ENCODE measurements around the gene CD93.
A peak's percentile ranks its signal among the peaks of the same experiment; 100 is the strongest.

Gene CD93

DNA sequence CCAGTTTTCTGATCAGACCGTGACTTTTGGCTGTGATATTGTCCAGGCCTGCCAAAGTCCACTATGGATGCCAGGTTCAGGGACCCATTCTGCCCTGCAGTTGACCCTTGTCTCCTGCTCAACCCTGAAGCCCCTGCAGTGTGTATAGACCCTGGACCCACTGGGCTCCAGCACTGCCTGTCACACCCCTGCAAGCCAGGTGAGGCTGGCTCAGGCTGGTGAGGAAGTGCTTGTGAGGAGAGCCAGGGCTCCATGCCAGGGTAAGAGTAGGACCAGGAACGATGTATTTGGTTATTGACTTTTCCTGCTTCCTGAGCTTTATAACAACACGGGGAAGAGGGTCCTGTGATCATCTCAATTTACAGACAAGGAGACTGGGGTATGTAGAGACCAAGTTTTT is 19.1 kb upstream of the CD93 start:
- intact Hi-C loops (cut with DNase I): no loop called here
- no peak for DNase-seq

- intact Hi-C loops (cut with DNase I): no loop called here
Measured at GRCh38 chr20:23103284-23104018, 17.3 kb upstream of the CD93 start.

GRCh38 chr20:23101696-23102406 is 15.7 kb upstream of the CD93 start:
- intact Hi-C loops (cut with DNase I): no loop called here
- DNase-seq: no peak

More at GRCh38 chr20:23103284-23104018, 17.3 kb upstream of the CD93 start:
- peak in 2 of 42 donors; percentile 17 to 21 for DNase-seq

- intact Hi-C loops (cut with DNase I): no loop called here
- no peak for DNase-seq
Measured at GRCh38 chr20:23100720-23101107, 14.6 kb upstream of the CD93 start.

- DNase-seq: no peak
- intact Hi-C loops (cut with DNase I): no loop called here
Measured at GRCh38 chr20:23099791-23100719, 13.9 kb upstream of the CD93 start.

DNA sequence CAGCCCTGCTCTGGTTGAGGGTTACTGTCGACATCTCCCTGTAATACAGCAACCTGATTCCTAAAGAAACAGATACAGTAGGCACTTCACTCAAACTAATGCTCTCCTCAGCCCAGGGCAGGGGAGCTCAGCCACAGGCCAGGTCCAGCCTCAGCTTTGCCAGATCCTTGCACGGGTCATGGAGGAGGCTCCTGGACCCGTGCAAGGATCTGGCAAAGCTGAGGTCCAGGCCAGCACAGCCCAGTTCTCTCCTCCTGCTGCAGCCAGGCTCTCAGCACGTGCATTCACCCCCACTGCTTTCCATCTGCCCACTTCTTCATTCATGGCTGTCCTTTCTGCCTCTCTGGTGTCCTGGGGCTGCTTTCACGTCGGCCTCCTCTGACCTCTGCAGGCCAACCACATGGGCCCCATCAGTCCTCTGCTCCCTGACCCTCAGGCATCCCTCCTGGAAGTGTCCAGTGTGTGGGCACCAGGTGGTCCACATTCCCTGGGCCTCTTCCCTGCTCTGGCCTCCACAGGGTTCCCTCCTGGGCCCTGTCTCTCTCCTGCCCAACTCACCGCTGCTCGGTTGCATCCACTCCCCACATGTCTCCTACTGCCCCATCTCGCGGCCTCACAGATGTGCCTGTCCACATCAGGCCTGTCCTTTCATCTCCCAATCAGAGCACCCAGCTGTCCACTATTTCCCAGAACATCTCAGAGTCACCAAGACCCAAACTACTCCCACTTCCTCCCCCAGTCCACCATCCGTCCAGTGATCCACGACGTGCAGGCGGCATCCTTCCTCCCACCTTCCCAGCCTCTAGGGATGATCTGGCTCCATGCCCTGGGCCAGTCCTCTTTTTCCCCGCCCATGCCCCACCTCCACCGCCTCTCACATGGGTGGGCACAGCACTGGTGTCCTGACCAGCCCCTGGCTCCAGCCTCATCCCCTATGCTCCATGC is 11.8 kb upstream of the CD93 start:
- DNase-seq: peak in 2 of 42 donors; percentile 12 to 23
- intact Hi-C loops (cut with DNase I): no loop called here

GRCh38 chr20:23096986-23097520 is 10.9 kb upstream of the CD93 start:
- intact Hi-C loops (cut with DNase I): no loop called here
- no peak for DNase-seq

DNA sequence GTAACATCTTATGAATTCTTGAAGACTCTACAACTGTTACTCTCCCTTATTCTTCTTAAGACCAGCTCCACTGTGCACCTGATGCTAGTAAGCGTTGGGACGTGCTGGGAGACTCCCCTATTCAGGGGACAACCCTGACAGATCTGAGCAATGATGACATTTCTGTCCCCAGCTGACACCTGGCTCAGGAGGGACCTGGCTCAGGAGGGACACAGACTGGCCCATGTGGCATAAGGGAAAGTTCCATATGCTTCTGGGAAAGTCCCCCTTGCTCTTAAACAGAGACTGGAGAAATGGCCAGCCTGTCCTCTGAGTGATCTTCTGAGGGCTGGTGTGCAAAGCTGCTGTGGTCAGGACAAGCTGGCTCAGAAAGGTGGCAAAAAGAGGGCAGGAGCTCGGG is 10.0 kb upstream of the CD93 start:
- no peak for DNase-seq
- intact Hi-C loops (cut with DNase I): no loop called here

DNA sequence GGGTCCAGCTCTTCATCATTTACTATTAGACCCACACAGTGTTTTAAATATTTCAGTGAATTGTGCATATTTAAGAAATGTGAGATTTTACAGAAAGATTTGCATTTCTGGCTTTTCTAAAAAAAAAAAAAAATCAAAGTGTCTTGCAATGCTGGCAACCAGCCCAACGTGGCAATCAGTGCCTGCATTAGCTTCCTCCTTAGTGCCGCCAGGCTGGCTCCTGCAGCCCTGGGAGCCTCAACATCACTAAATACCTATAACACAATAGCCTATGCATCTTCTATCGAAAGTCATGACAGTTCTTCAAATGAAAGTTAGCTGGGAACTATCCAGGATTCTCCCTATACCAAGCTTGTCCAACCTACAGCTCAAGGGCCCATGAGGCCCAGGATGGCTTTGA is 9.4 kb upstream of the CD93 start:
- intact Hi-C loops (cut with DNase I): no loop called here
- DNase-seq: peak in 1 of 42 donors; percentile 23

GRCh38 chr20:23094927-23095326 is 8.8 kb upstream of the CD93 start:
- DNase-seq: no peak
- intact Hi-C loops (cut with DNase I): no loop called here

DNA sequence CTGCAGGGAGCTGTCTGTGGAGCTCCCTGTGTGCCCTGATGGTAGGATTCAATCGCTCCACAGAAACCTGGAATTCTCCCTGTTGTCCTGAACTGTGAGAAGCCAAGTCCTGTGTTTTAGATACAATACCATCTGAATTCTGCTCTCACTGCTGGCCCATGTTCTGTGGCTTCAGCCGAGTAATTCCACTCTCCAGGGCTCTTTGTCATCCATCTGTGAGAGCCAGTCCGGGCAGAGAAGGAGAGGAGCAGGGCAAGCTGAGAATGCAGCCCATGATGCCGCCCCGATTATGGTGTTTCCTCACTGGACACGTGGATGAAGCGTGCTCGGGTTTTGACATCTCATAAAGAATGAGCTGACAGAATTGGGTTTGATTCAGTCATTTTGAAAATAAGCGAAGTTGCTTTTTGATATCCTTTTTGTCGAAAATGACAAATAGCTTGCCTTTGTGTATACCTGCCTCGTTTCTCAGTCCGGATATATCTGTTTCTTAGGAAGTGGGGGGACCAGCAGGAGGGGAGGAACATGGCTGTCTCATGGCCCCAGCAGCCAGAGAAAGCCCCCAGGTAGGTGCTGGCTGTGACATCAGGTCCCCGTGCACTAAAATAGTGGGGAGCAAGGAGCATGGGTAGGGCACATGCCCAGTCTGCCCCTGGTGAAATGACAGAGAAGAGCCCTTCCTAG is 8.2 kb upstream of the CD93 start:
- DNase-seq: no peak
- intact Hi-C loops (cut with DNase I): no loop called here

DNA sequence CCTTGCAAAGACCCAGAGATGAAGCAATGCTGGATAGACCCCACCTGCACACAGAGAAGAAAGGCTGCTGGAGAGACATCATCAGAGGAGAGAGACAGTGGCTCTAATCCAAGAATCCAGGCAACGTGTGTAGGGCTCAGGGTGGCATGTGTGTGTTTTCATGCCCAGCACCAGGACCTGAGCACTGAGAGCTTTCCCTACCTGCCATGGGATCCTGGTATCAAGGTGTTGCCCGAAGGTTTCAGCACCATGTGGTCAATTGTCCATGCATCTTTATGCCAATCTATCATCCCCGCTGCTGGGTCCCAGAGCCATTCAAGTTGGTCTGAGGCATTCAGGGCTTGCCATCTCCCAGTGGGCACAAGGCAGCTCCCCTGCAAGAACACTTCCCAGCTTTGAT is 7.5 kb upstream of the CD93 start:
- intact Hi-C loops (cut with DNase I): no loop called here
- DNase-seq: no peak

GRCh38 chr20:23092861-23093495 is 6.9 kb upstream of the CD93 start:
- intact Hi-C loops (cut with DNase I): no loop called here
- no peak for DNase-seq

GRCh38 chr20:23092384-23092756 is 6.2 kb upstream of the CD93 start:
- DNase-seq: no peak
- intact Hi-C loops (cut with DNase I): no loop called here

DNA sequence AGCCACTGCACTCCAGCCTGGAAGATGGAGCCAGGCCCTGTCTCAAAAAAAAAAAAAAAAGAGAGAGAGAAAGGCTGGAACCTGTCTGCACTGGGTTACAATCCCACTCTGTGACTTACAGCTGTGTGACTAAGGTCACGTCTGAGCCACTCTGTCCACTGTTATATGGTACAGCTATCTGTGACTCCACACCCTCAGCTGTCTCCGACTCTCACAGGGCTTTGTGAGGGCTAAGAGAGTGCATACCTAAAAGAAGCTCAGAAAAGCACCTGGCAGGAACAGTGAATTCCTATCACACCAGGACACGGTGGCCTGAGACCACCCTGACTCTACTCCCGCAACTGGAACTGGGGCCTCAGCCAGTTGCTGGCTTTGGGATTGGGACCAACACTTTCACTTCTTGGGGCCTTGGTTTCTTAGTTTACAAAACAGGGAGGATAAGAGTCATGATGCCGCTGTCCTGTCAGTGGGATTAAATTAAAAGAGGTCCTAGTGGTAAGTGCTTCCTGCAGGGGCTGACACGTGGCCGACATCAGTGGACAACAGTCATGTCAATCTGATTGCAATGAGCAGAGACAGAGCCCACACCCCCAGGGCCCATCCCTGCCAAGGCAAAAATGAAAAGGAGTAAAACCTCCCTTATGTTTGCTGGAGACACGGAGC is 5.7 kb upstream of the CD93 start:
- intact Hi-C loops (cut with DNase I): no loop called here

DNA sequence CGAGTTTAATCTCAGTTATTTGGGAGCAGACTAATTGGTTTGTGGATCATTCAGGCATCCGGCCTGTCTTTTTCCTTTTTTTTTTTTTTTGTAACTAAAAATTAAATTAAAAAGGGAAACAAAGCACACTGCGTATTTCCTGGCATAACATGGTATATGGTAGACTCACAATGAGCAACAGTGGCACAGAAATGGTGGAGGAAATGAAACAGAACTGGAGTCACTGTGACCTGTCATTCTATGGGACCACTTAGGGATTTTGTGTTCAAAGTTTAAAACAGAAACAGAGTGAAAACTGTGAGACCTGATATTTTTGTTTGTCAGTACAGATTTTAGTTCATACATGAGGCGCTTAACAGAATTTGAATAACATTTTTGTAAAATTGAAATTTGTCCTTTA is 4.8 kb upstream of the CD93 start:
- intact Hi-C loops (cut with DNase I): no loop called here
- no peak for DNase-seq

More for the DNA sequence above, 5.7 kb upstream of the CD93 start:
- DNase-seq: no peak

GRCh38 chr20:23090147-23090546 is 4.0 kb upstream of the CD93 start:
- intact Hi-C loops (cut with DNase I): no loop called here
- no peak for DNase-seq

All from head of caudate nucleus (tissue), 42 donors.